Mesenchymal stem cell (in vitro differentiated cells and primary cell): ENCODE data around the gene GBA2.
A peak's percentile ranks its signal among the peaks of the same experiment; 100 is the strongest.

Source experiments
- DNase-seq: peaks from one replicate; pipeline ENCODE4 v3.0.0-alpha.2; 2013
- H2AFZ ChIP-seq: one replicate; pipeline ENCODE4 v1.6.1; 2013; ENCODE audit warnings: low read depth, mild to moderate bottlenecking, control low read depth, inconsistent platforms, low read length, moderate library complexity
- H2AK5ac ChIP-seq: 2 replicates; pipeline ENCODE4 v1.6.1; 2013; ENCODE audit warnings: low read length, moderate library complexity, mild to moderate bottlenecking, inconsistent platforms; ENCODE audit not compliant: severe bottlenecking
- H2BK120ac ChIP-seq: one replicate; pipeline ENCODE4 v1.6.1; 2013; ENCODE audit warnings: low read depth, mild to moderate bottlenecking, inconsistent platforms, low read length, moderate library complexity
- H2BK12ac ChIP-seq, 2 experiments: one replicate each; pipeline ENCODE4 v1.6.1; 2013; ENCODE audit warnings: inconsistent platforms in 2 of 2, low read length in 2 of 2, mild to moderate bottlenecking in 2 of 2, moderate library complexity in 2 of 2, control low read depth in 1 of 2
- H2BK15ac ChIP-seq: one replicate; pipeline ENCODE4 v1.6.1; 2013; ENCODE audit warnings: mild to moderate bottlenecking, low read depth, inconsistent platforms; ENCODE audit not compliant: poor library complexity, severe bottlenecking
- H2BK5ac ChIP-seq: 2 replicates; pipeline ENCODE4 v1.6.1; 2013; ENCODE audit warnings: low read depth, mild to moderate bottlenecking, low read length, control low read depth, inconsistent platforms; ENCODE audit not compliant: poor library complexity, severe bottlenecking
- H3K14ac ChIP-seq, 2 experiments: one replicate each; pipeline ENCODE4 v1.6.1; 2013; ENCODE audit warnings: inconsistent platforms in 2 of 2, low read length in 2 of 2, control low read depth in 1 of 2, mild to moderate bottlenecking in 1 of 2, moderate library complexity in 1 of 2
- H3K18ac ChIP-seq, 2 experiments: one replicate each; pipeline ENCODE4 v1.6.1; 2013; ENCODE audit warnings: inconsistent platforms in 2 of 2, low read length in 2 of 2, control low read depth in 1 of 2, low read depth in 1 of 2, mild to moderate bottlenecking in 1 of 2
- H3K23ac ChIP-seq, 2 experiments: one replicate each; pipeline ENCODE4 v1.6.1; 2013; ENCODE audit warnings: inconsistent platforms in 2 of 2, low read length in 2 of 2, mild to moderate bottlenecking in 2 of 2, moderate library complexity in 2 of 2, control low read depth in 1 of 2
- H3K27ac ChIP-seq: 2 replicates; pipeline ENCODE4 v1.5.1; 2013; ENCODE audit warnings: mild to moderate bottlenecking, moderate library complexity, low read length, control low read depth, inconsistent platforms; ENCODE audit not compliant: poor library complexity, severe bottlenecking
- H3K27me3 ChIP-seq, 2 experiments: 2 replicates each; pipeline versions ENCODE4 v1.6.1 to v1.7.0; 2013; ENCODE audit warnings: low read length in 2 of 2, mild to moderate bottlenecking in 2 of 2, moderate library complexity in 2 of 2, control low read depth in 1 of 2, inconsistent platforms in 1 of 2; ENCODE audit not compliant: control insufficient read depth in 1 of 2, insufficient read depth in 1 of 2
- H3K36me3 ChIP-seq, 2 experiments: 2 replicates each; pipeline versions ENCODE4 v1.6.1 to v1.7.0; 2013; ENCODE audit warnings: low read length in 2 of 2, control low read depth in 1 of 2, inconsistent platforms in 1 of 2, low read depth in 1 of 2, mild to moderate bottlenecking in 1 of 2; ENCODE audit not compliant: insufficient read depth in 2 of 2, control insufficient read depth in 1 of 2
- H3K4ac ChIP-seq, 2 experiments: one replicate each; pipeline ENCODE4 v1.6.1; 2013; ENCODE audit warnings: inconsistent platforms in 2 of 2, low read length in 2 of 2, mild to moderate bottlenecking in 2 of 2, moderate library complexity in 2 of 2, control low read depth in 1 of 2, low read depth in 1 of 2
- H3K4me1 ChIP-seq: 2 replicates; pipeline ENCODE4 v1.6.1; 2013; ENCODE audit warnings: low read depth, low read length, control low read depth; ENCODE audit not compliant: control insufficient read depth, insufficient read depth
- H3K4me2 ChIP-seq: 2 replicates; pipeline ENCODE4 v1.6.1; 2013; ENCODE audit warnings: low read length, mild to moderate bottlenecking, inconsistent platforms; ENCODE audit not compliant: poor library complexity, severe bottlenecking
- H3K4me3 ChIP-seq, 2 experiments: 2 replicates each; pipeline versions ENCODE4 v1.5.1 to v1.7.0; 2013; ENCODE audit warnings: low read length in 2 of 2, mild to moderate bottlenecking in 2 of 2, control low read depth in 1 of 2, low read depth in 1 of 2; ENCODE audit not compliant: insufficient read depth in 1 of 2
- H3K79me1 ChIP-seq: replicated peaks from 2 replicates; pipeline ENCODE4 v1.6.1; 2013; ENCODE audit warnings: mild to moderate bottlenecking, control low read depth, low read length, inconsistent platforms; ENCODE audit not compliant: poor library complexity, severe bottlenecking
- H3K9ac ChIP-seq: 2 replicates; pipeline ENCODE4 v1.7.0; 2013; ENCODE audit warnings: mild to moderate bottlenecking, low read length, moderate library complexity
- H3K9me3 ChIP-seq: 2 replicates; pipeline ENCODE4 v1.7.0; 2013; ENCODE audit warnings: mild to moderate bottlenecking, low read length; ENCODE audit not compliant: control insufficient read depth
- H4K8ac ChIP-seq: one replicate; pipeline ENCODE4 v1.6.1; 2013; ENCODE audit warnings: inconsistent platforms, mild to moderate bottlenecking, low read length, moderate library complexity
- H4K91ac ChIP-seq: one replicate; pipeline ENCODE4 v1.6.1; 2013; ENCODE audit warnings: mild to moderate bottlenecking, low read length, inconsistent platforms
- WGBS: methylation state at CpG from one replicate; pipeline ENCODE4 v1.1.7; 2013; ENCODE audit warnings: mixed read lengths; 5-methylcytosine and 5-hydroxymethylcytosine counted together

GBA2 gene

GRCh38 chr9:35729700-35730485 lies 19.1 kb downstream of the GBA2 start:
- H3K18ac ChIP-seq, result peak overlapping the region in 1 of 2 experiments; percentile 61
- H2BK120ac ChIP-seq, result peak overlapping the region; percentile 11
- peaks cover 22% of the 10 kb centered on the region for H3K4me1 ChIP-seq
- no peak overlapping the region for H2AFZ ChIP-seq
- H3K23ac ChIP-seq, result peak overlapping the region in 1 of 2 experiments; percentile 40
- H4K91ac ChIP-seq, result peak overlapping the region; percentile 79
- peak overlapping the region; percentile 24 for H2BK5ac ChIP-seq
- no peaks in the 10 kb centered on the region for H3K27me3 ChIP-seq
- H3K4ac ChIP-seq, result peak overlapping the region in 1 of 2 experiments; percentile 33
- H2AK5ac ChIP-seq, result peak overlapping the region; percentile 95
- DNase-seq, result peak; percentile 90
- H3K79me1 ChIP-seq, result no peaks in the 10 kb centered on the region
- H3K27ac ChIP-seq, result peak overlapping the region; percentile 91
- no peak overlapping the region for H2BK15ac ChIP-seq
- H3K14ac ChIP-seq, result no peak overlapping the region
- peaks cover 9 to 29% of the 10 kb centered on the region in 2 experiments for H3K36me3 ChIP-seq
- peak overlapping the region; percentile 53 for H4K8ac ChIP-seq
- H3K9ac ChIP-seq, result peak overlapping the region; percentile 97
- H3K4me2 ChIP-seq, result peak overlapping the region; percentile 46
- H2BK12ac ChIP-seq, result peak overlapping the region; percentile 49 to 64
- WGBS, result 0% methylated on average over 6 of the region's 6 CpGs
- peak overlapping the region; percentile 41 to 91 for H3K4me3 ChIP-seq
- no peaks in the 10 kb centered on the region for H3K9me3 ChIP-seq

DNA sequence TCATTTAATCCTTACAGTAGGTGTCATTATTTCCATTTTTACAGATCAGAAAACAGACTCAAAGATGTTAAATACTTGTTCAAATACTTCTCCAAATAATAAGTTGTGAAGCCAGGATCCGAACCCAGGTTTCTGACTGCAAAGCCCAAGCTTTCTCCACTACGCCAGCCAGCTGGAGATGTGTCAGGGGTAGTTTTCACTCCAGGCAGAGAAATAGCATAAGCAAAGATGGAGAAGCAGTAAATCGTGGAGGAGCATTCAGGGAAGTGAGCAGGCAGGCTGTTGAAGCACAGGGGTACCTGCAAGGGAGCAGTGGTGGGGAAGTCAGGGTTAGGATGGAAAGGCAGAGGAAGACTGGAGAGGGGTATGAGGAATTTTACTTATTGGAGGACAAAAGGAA lies 19.9 kb downstream of the GBA2 start:
- H3K14ac ChIP-seq, result no peak overlapping the region
- H2AK5ac ChIP-seq, result peak overlapping the region; percentile 98
- DNase-seq, result peak; percentile 13
- peak overlapping the region; percentile 91 for H3K27ac ChIP-seq
- peaks cover 22% of the 10 kb centered on the region for H3K4me1 ChIP-seq
- 50% methylated on average over 3 of the region's 3 CpGs for WGBS
- peak overlapping the region; percentile 77 for H4K91ac ChIP-seq
- no peak overlapping the region for H3K23ac ChIP-seq
- peak overlapping the region in 1 of 2 experiments; percentile 90 for H3K4ac ChIP-seq
- H3K79me1 ChIP-seq, result peaks cover 2% of the 10 kb centered on the region
- peak overlapping the region; percentile 66 for H4K8ac ChIP-seq
- H3K27me3 ChIP-seq, result no peaks in the 10 kb centered on the region
- no peak overlapping the region for H2AFZ ChIP-seq
- no peaks in the 10 kb centered on the region for H3K9me3 ChIP-seq
- H3K36me3 ChIP-seq, result peaks cover 14 to 30% of the 10 kb centered on the region in 2 experiments
- H3K4me3 ChIP-seq, result peak overlapping the region in 1 of 2 experiments; percentile 91
- H3K9ac ChIP-seq, result peak overlapping the region; percentile 97
- H2BK15ac ChIP-seq, result no peak overlapping the region
- peak overlapping the region; percentile 26 for H2BK5ac ChIP-seq
- peak overlapping the region; percentile 34 to 85 for H3K18ac ChIP-seq
- H2BK120ac ChIP-seq, result peak overlapping the region; percentile 69
- H2BK12ac ChIP-seq, result no peak overlapping the region
- peak overlapping the region; percentile 46 for H3K4me2 ChIP-seq

GRCh38 chr9:35728041-35728971 lies 20.7 kb downstream of the GBA2 start:
- under 1% methylated on average over 9 of the region's 10 CpGs for whole genome bisulfite sequencing
- H3K9ac ChIP-seq, result peak overlapping the region; percentile 97

More at GRCh38 chr9:35728041-35728971, 20.7 kb downstream of the GBA2 start:
- Histone ChIP-seq H3K14ac (peak overlapping the region in 1 of 2 experiments; percentile 29), H3K4me1 (peaks cover 20% of the 10 kb centered on the region), H3K4me3 (peak overlapping the region in 1 of 2 experiments; percentile 91), H2BK120ac (peak overlapping the region; percentile 29), H3K23ac (peak overlapping the region in 1 of 2 experiments; percentile 75), H3K9me3 (no peaks in the 10 kb centered on the region), H3K79me1 (peaks cover 9% of the 10 kb centered on the region), H2AFZ (no peak overlapping the region), H3K27me3 (no peaks in the 10 kb centered on the region), H3K27ac (peak overlapping the region; percentile 93), H4K8ac (peak overlapping the region; percentile 71), H3K4ac (peak overlapping the region; percentile 68 to 84), H2AK5ac (peak overlapping the region; percentile 81), H2BK15ac (peak overlapping the region; percentile 39), H3K18ac (peak overlapping the region; percentile 85 to 90), H4K91ac (peak overlapping the region; percentile 52), H2BK12ac (peak overlapping the region; percentile 7 to 51), H2BK5ac (peak overlapping the region; percentile 87), H3K36me3 (peaks cover 20 to 38% of the 10 kb centered on the region in 2 experiments), H3K4me2 (peak overlapping the region; percentile 37)
- DNase-seq, result peak; percentile 86
